A549 treated with Mapracorat at 1 μM for 4 hours (cell line): ENCODE data around the gene CHKA. TPM values are rescaled to one million over a fixed set of nuclear protein-coding genes. Genes with fewer than 3 reads are reported as not detected.

Experiments
- total RNA-seq: library from RNA; stranded (reverse); fragments of 200-300 nt; extraction: Qiagen RNA extraction; gene quantifications from 5 replicates; pipeline ENCODE4 v1.2.3, GENCODE V29; 2022

Gene CHKA
- total RNA-seq, result 31.4 to 37.8 TPM (median 36.2 TPM) in 5 replicates

GRCh38 chr11:68121067-68121899, at the start of gene CHKA:
Gene CHKA, minus strand, starts transcription at chr11:68121388. Its CDS starts 211 bp downstream, at chr11:68121177.

DNA sequence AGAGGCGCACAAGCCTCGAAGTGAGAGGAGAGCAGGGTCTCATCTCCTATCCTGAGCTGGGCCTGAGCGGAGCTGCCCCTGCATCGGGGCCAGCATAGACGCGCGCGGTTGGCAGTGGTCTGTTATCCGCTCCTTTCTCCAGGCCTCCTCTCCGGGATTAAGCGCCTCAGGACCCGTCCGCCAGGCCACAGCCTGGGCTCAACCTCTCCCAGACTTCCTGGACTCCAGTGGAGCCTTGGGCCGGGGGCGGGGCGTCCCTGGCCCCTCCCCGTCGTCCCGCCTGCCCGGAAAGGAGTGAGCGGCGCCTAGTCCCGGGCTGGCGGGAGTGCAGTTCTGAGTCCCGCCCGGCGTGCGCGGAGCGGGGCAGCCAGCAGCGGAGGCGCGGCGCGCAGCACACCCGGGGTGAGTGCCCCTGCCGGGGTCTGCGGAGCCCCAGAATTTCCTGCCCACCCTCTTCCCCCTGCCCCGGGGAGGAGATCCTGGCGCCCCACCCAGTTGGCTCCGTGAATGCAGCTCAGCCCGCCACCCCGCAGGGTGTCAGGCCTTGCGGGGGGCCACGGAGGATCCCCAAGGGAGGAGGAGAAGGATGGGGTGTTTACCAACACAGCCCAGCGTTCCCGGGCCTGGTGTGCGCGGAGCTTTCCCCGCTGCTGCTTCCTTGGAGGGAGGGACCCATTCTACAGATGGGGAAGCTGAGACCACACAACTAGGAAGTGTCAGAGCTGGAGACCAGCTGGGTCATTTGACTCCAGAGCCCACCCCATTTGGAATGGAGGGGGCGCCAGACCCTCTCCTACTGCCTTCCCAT, 82.3 kb downstream of the CHKA start, which contains the start of gene TCIRG1:
TSS of gene TCIRG1 (plus strand) at position 308 of the 808 bp plus-strand sequence. CDS start 2,247 bp downstream, outside the sequence.

GRCh38 chr11:68030318-68031143, 90.7 kb downstream of the CHKA start, which contains the start of gene NDUFS8:
Gene NDUFS8, plus strand, starts transcription at chr11:68030681. Its CDS starts 1,471 bp downstream, at chr11:68032152.

GRCh38 chr11:68010090-68011041, 110.8 kb downstream of the CHKA start, which contains the start of gene ALDH3B1:
Gene ALDH3B1, plus strand, starts transcription at chr11:68010327. Its CDS starts 4,971 bp downstream, at chr11:68015298.

DNA sequence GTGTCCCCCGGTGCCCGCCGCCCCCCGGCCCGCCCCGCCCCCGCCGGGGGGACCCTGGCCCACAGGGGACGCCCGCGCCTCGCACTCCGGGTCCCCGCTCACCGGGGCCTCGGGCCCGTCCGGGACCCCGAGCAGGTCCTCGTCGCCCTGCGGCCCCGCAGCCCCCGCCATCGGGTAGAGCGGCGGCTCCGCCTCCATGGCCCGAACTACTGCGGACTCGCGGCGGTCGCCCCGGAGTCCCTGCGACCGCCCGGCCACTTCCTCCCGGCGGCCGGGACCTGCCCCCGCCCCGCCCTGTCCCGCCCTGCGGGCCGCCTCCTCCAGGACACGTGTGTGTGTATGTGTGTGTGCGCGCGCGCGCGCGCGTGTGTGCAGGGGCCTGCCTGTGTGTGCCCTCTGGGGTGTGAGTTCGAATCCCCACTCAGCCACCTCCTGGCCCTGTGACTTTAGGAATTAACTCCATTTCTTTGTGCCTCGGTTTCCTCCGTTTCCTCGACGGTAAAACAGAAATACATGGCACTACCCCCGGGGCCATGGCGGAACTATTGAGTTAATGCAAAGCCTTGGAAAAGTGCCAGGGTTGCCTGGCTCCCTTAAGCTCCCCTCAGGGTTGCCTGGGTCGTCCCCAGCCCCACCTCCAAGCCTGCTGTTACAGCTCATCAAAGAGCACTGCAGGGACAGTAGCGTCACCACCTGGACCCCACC, 117.2 kb downstream of the CHKA start, which contains the start of gene UNC93B1:
TSS of gene UNC93B1 (minus strand) at position 252 of the 705 bp plus-strand sequence. CDS start at position 198, 54 bp downstream.

Other genes with a start within 250 kb of the CHKA start
- gene UNC93B1, start 117.3 kb downstream of the CHKA start, total RNA-seq, result 58.0 to 88.7 TPM (median 83.0 TPM) in 5 replicates
- gene ALDH3B1, start 111.1 kb downstream of the CHKA start, total RNA-seq, result 119 to 141 TPM (median 133 TPM) in 5 replicates
- 270 to 372 TPM (median 353 TPM) in 5 replicates for gene NDUFS8, start 90.7 kb downstream of the CHKA start, total RNA-seq
- gene TCIRG1, start 82.4 kb downstream of the CHKA start, total RNA-seq, result 76.8 to 164 TPM (median 133 TPM) in 5 replicates
- 19.8 to 24.0 TPM (median 21.6 TPM) in 5 replicates for gene KMT5B, start 91.9 kb upstream of the CHKA start, total RNA-seq
- 56.1 to 62.8 TPM (median 58.4 TPM) in 5 replicates for gene C11orf24, start 150.6 kb upstream of the CHKA start, total RNA-seq
- 30.9 to 54.0 TPM (median 49.6 TPM) in 5 replicates for gene LRP5, start 191.2 kb upstream of the CHKA start, total RNA-seq